HepG2 (cell line): ENCODE results near the gene EYA4.

Experiments
- EZH2 ChIP-seq: conservative IDR thresholded peaks from 2 replicates; pipeline ENCODE4 v1.6.1; 2012; ENCODE audit warnings: mild to moderate bottlenecking, low read depth, low read length, moderate library complexity
- GTF2F1 ChIP-seq: fragments of 150-350 bp; IDR thresholded peaks from 2 replicates; pipeline ENCODE4 v1.6.1; 2014; ENCODE audit warnings: low read length
- HCFC1 ChIP-seq: fragments of 150-350 bp; IDR thresholded peaks from 2 replicates; pipeline ENCODE4 v1.6.1; 2014; ENCODE audit warnings: low read depth, low read length
- MTA3 ChIP-seq: sonication (generic); formaldehyde crosslinking; IDR thresholded peaks from 2 replicates; pipeline ENCODE4 v1.4.0; 2020; ENCODE audit warnings: missing genetic modification reagents
- MYC ChIP-seq: sonication (generic); formaldehyde crosslinking; IDR thresholded peaks from 2 replicates; pipeline ENCODE4 v1.9.0; 2021; ENCODE audit warnings: missing genetic modification reagents, borderline replicate concordance
- NR2C2 ChIP-seq: sonication (generic); formaldehyde crosslinking; IDR thresholded peaks from 2 replicates; pipeline ENCODE4 v1.4.0; 2020; ENCODE audit warnings: missing genetic modification reagents, mild to moderate bottlenecking, moderate library complexity, borderline replicate concordance
- ZKSCAN1 ChIP-seq: fragments of 150-350 bp; IDR thresholded peaks from 2 replicates; pipeline ENCODE4 v1.6.1; 2014; ENCODE audit warnings: low read length
- ZNF121 ChIP-seq: sonication (generic); formaldehyde crosslinking; IDR thresholded peaks from 2 replicates; pipeline ENCODE4 v1.5.0; 2020; ENCODE audit warnings: mild to moderate bottlenecking, missing genetic modification reagents
- TF ChIP-seq, protein P1 (sequence below): sonication (generic); formaldehyde crosslinking; IDR thresholded peaks from 2 replicates; pipeline ENCODE4 v1.4.0; 2020; ENCODE audit warnings: missing genetic modification reagents
- TF ChIP-seq, protein P2 (sequence below): sonication (generic); formaldehyde crosslinking; IDR thresholded peaks from 2 replicates; pipeline ENCODE4 v1.5.0; 2020; ENCODE audit warnings: mild to moderate bottlenecking, missing genetic modification reagents, moderate library complexity
- TF ChIP-seq, protein P3 (sequence below): IDR thresholded peaks from 2 replicates; pipeline ENCODE4 v1.6.1; 2016; ENCODE audit warnings: control low read depth

DNA sequence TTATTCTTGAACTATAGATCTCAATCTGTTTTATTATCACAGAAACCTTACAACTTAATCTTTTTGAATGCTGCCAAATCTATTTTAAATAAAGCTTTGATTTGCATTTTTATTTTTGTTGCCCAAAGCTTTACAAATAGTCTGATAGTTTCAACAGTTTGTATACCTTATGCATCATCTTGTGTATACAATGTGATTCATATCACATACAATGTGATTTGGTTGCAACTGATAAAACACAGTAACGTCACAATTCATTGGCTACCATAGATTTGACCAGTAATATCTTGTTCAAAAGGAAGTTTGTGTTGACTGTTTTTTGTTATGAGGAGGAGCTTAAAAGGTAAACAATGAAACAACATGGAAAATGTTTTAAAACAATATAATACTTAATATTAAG, 110.9 kb downstream of the EYA4 start:
- TF ChIP-seq, protein P1, sequence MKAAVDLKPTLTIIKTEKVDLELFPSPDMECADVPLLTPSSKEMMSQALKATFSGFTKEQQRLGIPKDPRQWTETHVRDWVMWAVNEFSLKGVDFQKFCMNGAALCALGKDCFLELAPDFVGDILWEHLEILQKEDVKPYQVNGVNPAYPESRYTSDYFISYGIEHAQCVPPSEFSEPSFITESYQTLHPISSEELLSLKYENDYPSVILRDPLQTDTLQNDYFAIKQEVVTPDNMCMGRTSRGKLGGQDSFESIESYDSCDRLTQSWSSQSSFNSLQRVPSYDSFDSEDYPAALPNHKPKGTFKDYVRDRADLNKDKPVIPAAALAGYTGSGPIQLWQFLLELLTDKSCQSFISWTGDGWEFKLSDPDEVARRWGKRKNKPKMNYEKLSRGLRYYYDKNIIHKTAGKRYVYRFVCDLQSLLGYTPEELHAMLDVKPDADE (CRISPR knock-in tag), result no peak
- TF ChIP-seq MYC, result no peak
- no peak for TF ChIP-seq GTF2F1
- TF ChIP-seq ZNF121, result no peak
- TF ChIP-seq NR2C2 (CRISPR knock-in tag), result no peak
- TF ChIP-seq ZKSCAN1, result no peak
- TF ChIP-seq, protein P2, sequence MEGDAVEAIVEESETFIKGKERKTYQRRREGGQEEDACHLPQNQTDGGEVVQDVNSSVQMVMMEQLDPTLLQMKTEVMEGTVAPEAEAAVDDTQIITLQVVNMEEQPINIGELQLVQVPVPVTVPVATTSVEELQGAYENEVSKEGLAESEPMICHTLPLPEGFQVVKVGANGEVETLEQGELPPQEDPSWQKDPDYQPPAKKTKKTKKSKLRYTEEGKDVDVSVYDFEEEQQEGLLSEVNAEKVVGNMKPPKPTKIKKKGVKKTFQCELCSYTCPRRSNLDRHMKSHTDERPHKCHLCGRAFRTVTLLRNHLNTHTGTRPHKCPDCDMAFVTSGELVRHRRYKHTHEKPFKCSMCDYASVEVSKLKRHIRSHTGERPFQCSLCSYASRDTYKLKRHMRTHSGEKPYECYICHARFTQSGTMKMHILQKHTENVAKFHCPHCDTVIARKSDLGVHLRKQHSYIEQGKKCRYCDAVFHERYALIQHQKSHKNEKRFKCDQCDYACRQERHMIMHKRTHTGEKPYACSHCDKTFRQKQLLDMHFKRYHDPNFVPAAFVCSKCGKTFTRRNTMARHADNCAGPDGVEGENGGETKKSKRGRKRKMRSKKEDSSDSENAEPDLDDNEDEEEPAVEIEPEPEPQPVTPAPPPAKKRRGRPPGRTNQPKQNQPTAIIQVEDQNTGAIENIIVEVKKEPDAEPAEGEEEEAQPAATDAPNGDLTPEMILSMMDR, result no peak
- no peak for TF ChIP-seq EZH2
- TF ChIP-seq MTA3 (CRISPR knock-in tag), result no peak
- TF ChIP-seq, protein P3, sequence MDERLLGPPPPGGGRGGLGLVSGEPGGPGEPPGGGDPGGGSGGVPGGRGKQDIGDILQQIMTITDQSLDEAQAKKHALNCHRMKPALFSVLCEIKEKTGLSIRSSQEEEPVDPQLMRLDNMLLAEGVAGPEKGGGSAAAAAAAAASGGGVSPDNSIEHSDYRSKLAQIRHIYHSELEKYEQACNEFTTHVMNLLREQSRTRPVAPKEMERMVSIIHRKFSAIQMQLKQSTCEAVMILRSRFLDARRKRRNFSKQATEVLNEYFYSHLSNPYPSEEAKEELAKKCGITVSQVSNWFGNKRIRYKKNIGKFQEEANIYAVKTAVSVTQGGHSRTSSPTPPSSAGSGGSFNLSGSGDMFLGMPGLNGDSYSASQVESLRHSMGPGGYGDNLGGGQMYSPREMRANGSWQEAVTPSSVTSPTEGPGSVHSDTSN (CRISPR knock-in tag), result no peak
- TF ChIP-seq HCFC1, result no peak
